ENCODE measurements around the gene POLR3G. TPM values are rescaled to one million over a fixed set of nuclear protein-coding genes. Genes with fewer than 3 reads are reported as not detected.

POLR3G gene
- total and polyA plus RNA-seq, 2 experiments from 2014 or later, result 3.3 to 8.8 TPM

DNA sequence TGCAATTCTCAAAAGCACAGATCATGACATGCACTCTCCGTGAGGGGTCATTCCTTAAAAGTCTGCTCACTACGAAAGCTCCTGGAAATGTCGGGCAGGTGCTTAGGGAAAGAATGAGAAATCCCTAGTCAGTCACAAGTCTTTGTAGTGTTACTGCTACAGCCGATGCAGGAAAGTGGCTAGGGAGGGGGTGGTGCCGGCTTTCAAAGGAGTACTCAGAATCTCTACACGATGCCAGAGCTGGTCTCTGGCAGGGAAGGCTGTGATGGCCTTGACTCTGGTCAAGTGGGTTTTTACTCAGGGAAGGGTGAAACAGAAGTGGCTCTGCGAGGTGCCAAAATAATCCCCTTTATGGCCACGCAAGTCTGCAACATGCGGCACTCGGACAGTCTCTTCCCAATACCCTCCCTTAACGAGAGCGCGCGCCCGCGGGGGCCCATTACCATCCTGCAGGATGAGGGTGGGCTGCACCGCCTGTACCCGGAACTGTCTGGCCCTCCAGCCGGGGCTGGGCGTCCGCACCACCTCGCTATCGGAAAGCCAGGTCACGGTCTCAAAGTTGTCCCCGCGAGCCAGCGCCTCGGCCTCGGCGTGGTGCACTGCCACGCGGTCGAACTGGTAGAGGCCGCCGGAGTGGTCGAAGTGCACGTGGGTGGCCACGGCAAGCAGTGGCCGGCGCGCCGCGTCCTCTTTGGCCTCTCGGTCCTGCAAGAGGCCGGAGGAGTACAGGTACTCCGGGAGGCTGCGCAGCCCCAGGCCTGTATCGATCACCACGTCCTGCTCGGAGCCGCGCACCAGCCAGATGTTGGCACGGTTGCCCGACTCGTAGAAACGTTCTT is 1.0 kb upstream of the POLR3G start:
- WGBS, 2 experiments (ENCODE audit: low coverage in 1 of 2, low lambda C conversion rate in 2 of 2, missing lambda C conversion rate in 2 of 2), result 2 to 3% methylated on average over 43 to 56 of the region's 56 CpGs

DNA sequence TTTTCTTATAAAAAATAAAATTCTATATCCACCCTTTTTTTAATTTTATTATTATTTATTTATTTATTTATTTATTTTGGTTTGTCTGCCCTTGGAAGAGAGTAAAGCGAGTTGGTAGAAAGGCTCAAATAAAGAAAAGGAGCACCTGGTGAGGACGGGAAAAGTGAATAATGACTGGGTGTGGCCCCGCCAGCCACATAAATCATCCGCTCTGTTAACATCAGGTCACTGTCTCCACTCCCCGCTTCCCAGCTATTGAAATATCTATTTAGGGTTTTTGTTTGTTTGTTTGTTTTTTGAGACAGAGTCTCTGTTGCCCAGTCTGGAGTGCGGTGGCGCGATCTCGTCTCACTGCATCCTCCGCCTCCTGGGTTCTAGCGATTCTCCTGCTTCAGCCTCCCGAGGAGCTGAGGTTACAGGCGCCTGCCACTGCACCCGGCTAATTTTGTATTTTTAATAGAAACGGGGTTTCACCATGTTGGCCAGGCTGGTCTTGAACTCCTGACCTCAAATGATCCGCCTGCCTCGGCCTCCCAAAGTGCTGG is 844 bp downstream of the POLR3G start:
- in situ Hi-C loops (cut with MboI), result no loop called here
- peak overlapping the region; percentile 87 for H3K4me2 ChIP-seq (ENCODE audit: unreplicated experiment)
- H2AFZ ChIP-seq, result peak overlapping the region; percentile 98; the same call in 1 of the 2 replicates

More for the DNA sequence above, 1.0 kb upstream of the POLR3G start:
- H3K9me3 ChIP-seq (ENCODE audit: low read depth), result no peaks in the 10 kb centered on the region
- no peaks in the 10 kb centered on the region for H3K27me3 ChIP-seq (replicated peaks; ENCODE audit: insufficient read depth)
- no peaks in the 10 kb centered on the region for H4K20me1 ChIP-seq (ENCODE audit: insufficient read depth)
- H3K4me3 ChIP-seq, result peak overlapping the region; percentile 88
- H3K79me2 ChIP-seq (ENCODE audit: insufficient read depth), result peaks cover 21% of the 10 kb centered on the region
- H3F3A ChIP-seq (ENCODE audit: insufficient read depth), result no peaks in the 10 kb centered on the region
- no peaks in the 10 kb centered on the region for H3K9me2 ChIP-seq (ENCODE audit: insufficient read depth)
- H3K9ac ChIP-seq, result peak overlapping the region; percentile 82
- in situ Hi-C loops (cut with MboI), result no loop called here
- no peaks in the 10 kb centered on the region for H3K36me3 ChIP-seq (ENCODE audit: low read depth)
- H3K27ac ChIP-seq, result peak overlapping the region; percentile 21
- peak overlapping the region; percentile 98 for H2AFZ ChIP-seq
- H3K4me2 ChIP-seq (ENCODE audit: unreplicated experiment), result peak overlapping the region; percentile 87
- H3K4me1 ChIP-seq (ENCODE audit: insufficient read depth), result peaks cover 8% of the 10 kb centered on the region
- peak; percentile 72 for DNase-seq
- TF ChIP-seq EZH2phosphoT487 (IDR thresholded peaks at IDR 0.05; ENCODE audit: insufficient read depth, low read depth) (no peak), EZH2 (IDR thresholded peaks at IDR 0.05; ENCODE audit: insufficient read depth, poor library complexity, severe bottlenecking) (no peak)

DNA sequence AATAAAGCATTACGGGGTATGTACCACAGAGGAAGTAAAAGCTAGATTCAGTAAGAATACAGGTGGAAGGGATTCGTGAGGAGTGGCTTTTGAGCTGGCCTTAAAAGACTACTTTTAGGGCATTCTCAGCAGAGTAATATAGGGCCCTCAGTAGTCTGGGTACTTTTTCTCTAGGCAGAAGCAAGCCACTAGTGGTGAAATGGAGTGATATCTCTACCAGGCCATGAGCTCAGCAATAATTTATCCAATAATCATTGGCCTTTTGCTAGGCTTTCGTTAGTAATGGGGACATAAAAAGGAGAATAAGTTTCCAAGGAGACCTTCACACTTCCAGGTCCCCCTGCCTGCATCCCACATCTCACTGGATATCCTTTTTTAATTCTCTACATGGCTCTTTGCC is 1.7 kb downstream of the POLR3G start:
- no peak for TF ChIP-seq EZH2phosphoT487 (IDR thresholded peaks at IDR 0.05; ENCODE audit: insufficient read depth, low read depth)
- TF ChIP-seq EZH2 (IDR thresholded peaks at IDR 0.05; ENCODE audit: insufficient read depth, poor library complexity, severe bottlenecking), result no peak
- 97 to 98% methylated on average over 3 of the region's 3 CpGs for WGBS, 2 experiments (ENCODE audit: low coverage in 1 of 2, low lambda C conversion rate in 2 of 2, missing lambda C conversion rate in 2 of 2)
- Histone ChIP-seq H3K9me2 (ENCODE audit: insufficient read depth) (no peaks in the 10 kb centered on the region), H3K27ac (no peak overlapping the region), H3K4me2 (ENCODE audit: unreplicated experiment) (no peak overlapping the region), H2AFZ (no peak overlapping the region), H3K4me3 (no peak overlapping the region), H3K9ac (no peak overlapping the region), H3K36me3 (ENCODE audit: low read depth) (no peaks in the 10 kb centered on the region), H4K20me1 (ENCODE audit: insufficient read depth) (no peaks in the 10 kb centered on the region), H3K27me3 (replicated peaks; ENCODE audit: insufficient read depth) (no peaks in the 10 kb centered on the region), H3K79me2 (ENCODE audit: insufficient read depth) (peaks cover 21% of the 10 kb centered on the region), H3F3A (ENCODE audit: insufficient read depth) (peaks cover 13% of the 10 kb centered on the region), H3K9me3 (ENCODE audit: low read depth) (no peaks in the 10 kb centered on the region), H3K4me1 (ENCODE audit: insufficient read depth) (peaks cover 19% of the 10 kb centered on the region)
- DNase-seq, result no peak
- in situ Hi-C loops (cut with MboI), result no loop called here

More for the DNA sequence above, 844 bp downstream of the POLR3G start:
- Histone ChIP-seq H3K27me3 (replicated peaks; ENCODE audit: insufficient read depth) (no peaks in the 10 kb centered on the region), H3K9ac (no peak overlapping the region; the same call in 1 of the 2 replicates), H3K79me2 (ENCODE audit: insufficient read depth) (peaks cover 21% of the 10 kb centered on the region), H3K36me3 (ENCODE audit: low read depth) (no peaks in the 10 kb centered on the region), H3K27ac (no peak overlapping the region), H4K20me1 (ENCODE audit: insufficient read depth) (no peaks in the 10 kb centered on the region), H3K9me2 (ENCODE audit: insufficient read depth) (no peaks in the 10 kb centered on the region), H3K9me3 (ENCODE audit: low read depth) (no peaks in the 10 kb centered on the region), H3K4me3 (peak overlapping the region; percentile 88), H3K4me1 (ENCODE audit: insufficient read depth) (peaks cover 19% of the 10 kb centered on the region), H3F3A (ENCODE audit: insufficient read depth) (peaks cover 13% of the 10 kb centered on the region)
- TF ChIP-seq EZH2 (IDR thresholded peaks at IDR 0.05; ENCODE audit: insufficient read depth, poor library complexity, severe bottlenecking) (no peak), EZH2phosphoT487 (IDR thresholded peaks at IDR 0.05; ENCODE audit: insufficient read depth, low read depth) (no peak)
- 72 to 75% methylated on average over 17 of the region's 17 CpGs for WGBS, 2 experiments (ENCODE audit: low coverage in 1 of 2, low lambda C conversion rate in 2 of 2, missing lambda C conversion rate in 2 of 2)
- no peak for DNase-seq

DNA sequence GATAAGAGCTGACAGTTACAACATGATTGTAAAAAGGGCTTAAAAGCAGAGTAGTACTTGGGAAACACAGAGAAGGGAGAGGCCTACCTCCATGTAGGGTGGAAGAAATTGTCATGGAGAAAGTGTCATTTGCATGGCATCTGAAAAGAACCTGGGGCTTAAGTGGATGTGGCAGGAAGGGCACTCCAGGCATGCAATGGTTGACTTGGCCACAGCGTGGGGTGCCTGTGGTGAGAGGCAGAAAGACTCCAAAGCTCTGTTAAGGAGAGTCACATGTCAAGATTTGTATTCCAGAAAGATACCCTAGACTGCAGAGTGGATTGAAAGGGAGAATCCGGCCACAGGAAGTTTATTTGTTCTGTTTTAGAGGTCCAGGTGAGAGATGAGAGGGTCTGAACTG is 2.4 kb downstream of the POLR3G start:
- H3K9me3 ChIP-seq (ENCODE audit: low read depth), result no peaks in the 10 kb centered on the region
- DNase-seq, result no peak
- H3K9ac ChIP-seq, result no peak overlapping the region
- in situ Hi-C loops (cut with MboI), result no loop called here
- peaks cover 13% of the 10 kb centered on the region for H3F3A ChIP-seq (ENCODE audit: insufficient read depth)
- H3K4me3 ChIP-seq, result no peak overlapping the region
- 92 to 95% methylated on average over 2 of the region's 2 CpGs for WGBS, 2 experiments (ENCODE audit: low coverage in 1 of 2, low lambda C conversion rate in 2 of 2, missing lambda C conversion rate in 2 of 2)
- no peaks in the 10 kb centered on the region for H3K27me3 ChIP-seq (replicated peaks; ENCODE audit: insufficient read depth)
- H3K79me2 ChIP-seq (ENCODE audit: insufficient read depth), result peaks cover 17% of the 10 kb centered on the region
- H2AFZ ChIP-seq, result peak overlapping the region; percentile 47; the same call in 1 of the 2 replicates
- peaks cover 19% of the 10 kb centered on the region for H3K4me1 ChIP-seq (ENCODE audit: insufficient read depth)
- no peak overlapping the region for H3K27ac ChIP-seq
- H3K36me3 ChIP-seq (ENCODE audit: low read depth), result no peaks in the 10 kb centered on the region
- H4K20me1 ChIP-seq (ENCODE audit: insufficient read depth), result no peaks in the 10 kb centered on the region
- H3K9me2 ChIP-seq (ENCODE audit: insufficient read depth), result no peaks in the 10 kb centered on the region
- TF ChIP-seq EZH2 (IDR thresholded peaks at IDR 0.05; ENCODE audit: insufficient read depth, poor library complexity, severe bottlenecking) (no peak), EZH2phosphoT487 (IDR thresholded peaks at IDR 0.05; ENCODE audit: insufficient read depth, low read depth) (no peak)
- no peak overlapping the region for H3K4me2 ChIP-seq (ENCODE audit: unreplicated experiment)
